NCI-H1694 treated with DMSO at 0.1 percent for 48 hours (cell line): ENCODE data around the gene USP13.
"Not testable (repeated sequence)": the region's sequence is repeated elsewhere in the genome, so short reads cannot be mapped to it uniquely, and the experiment has no call there.

Experiments
- DNase-seq: peaks from one replicate; lab custom pipeline; 2025; lab: John Stamatoyannopoulos, UW

USP13 gene

GRCh38 chr3:179655236-179655635 lies 2.4 kb downstream of the USP13 start:
- DNase-seq = no peak

GRCh38 chr3:179658606-179659005 lies 5.8 kb downstream of the USP13 start:
- no peak for DNase-seq

- no peak for DNase-seq
Observed at GRCh38 chr3:179660872-179661271, 8.0 kb downstream of the USP13 start.

GRCh38 chr3:179661777-179662176 lies 8.9 kb downstream of the USP13 start:
- no peak for DNase-seq

GRCh38 chr3:179663093-179663492 lies 10.3 kb downstream of the USP13 start:
- no peak for DNase-seq

- no peak for DNase-seq
Observed at GRCh38 chr3:179666030-179666429, 13.2 kb downstream of the USP13 start.

GRCh38 chr3:179666436-179667035 lies 13.7 kb downstream of the USP13 start:
- peak; percentile 63 for DNase-seq

GRCh38 chr3:179668429-179668828 lies 15.6 kb downstream of the USP13 start:
- no peak for DNase-seq

GRCh38 chr3:179670311-179670710 lies 17.5 kb downstream of the USP13 start:
- DNase-seq = no peak

GRCh38 chr3:179671309-179671708 lies 18.5 kb downstream of the USP13 start:
- no peak for DNase-seq

- no peak for DNase-seq
Observed at GRCh38 chr3:179671747-179672242, 19.0 kb downstream of the USP13 start.

- DNase-seq = no peak
Observed at GRCh38 chr3:179672918-179673317, 20.1 kb downstream of the USP13 start.

- DNase-seq = no peak
Observed at GRCh38 chr3:179673523-179673922, 20.7 kb downstream of the USP13 start.

GRCh38 chr3:179676081-179676480 lies 23.2 kb downstream of the USP13 start:
- DNase-seq = no peak

- no peak for DNase-seq
Observed at GRCh38 chr3:179677884-179678283, 25.0 kb downstream of the USP13 start.

- DNase-seq = no peak
Observed at GRCh38 chr3:179681492-179682263, 28.8 kb downstream of the USP13 start.

- no peak for DNase-seq
Observed at GRCh38 chr3:179682426-179683080, 29.7 kb downstream of the USP13 start.

- not testable (repeated sequence) for DNase-seq
Observed at GRCh38 chr3:179683286-179683685, 30.4 kb downstream of the USP13 start.

GRCh38 chr3:179687967-179688535 lies 35.2 kb downstream of the USP13 start:
- DNase-seq = no peak

GRCh38 chr3:179688850-179689249 lies 36.0 kb downstream of the USP13 start:
- no peak for DNase-seq

GRCh38 chr3:179694731-179695130 lies 41.9 kb downstream of the USP13 start:
- no peak for DNase-seq

- DNase-seq = no peak
Observed at GRCh38 chr3:179695672-179696313, 43.0 kb downstream of the USP13 start.
